Gastroesophageal sphincter (tissue), 4 donors: ENCODE data around the gene GRAMD2B. TPM values are rescaled to one million over a fixed set of nuclear protein-coding genes. Genes with fewer than 3 reads are reported as not detected.
"Not testable (repeated sequence)": the region's sequence is repeated elsewhere in the genome, so short reads cannot be mapped to it uniquely, and the experiment has no call there.

ENCODE experiments used
- ATAC-seq: fragments of 150-250 bp; one replicate; pipeline ENCODE4 v1.9.1; 2016; ENCODE audit warnings: mild to moderate bottlenecking, moderate library complexity
- H3K27ac ChIP-seq, 4 donors: fragments of 200-600 bp; sonication (generic) in 3 of 4; 1 replicate in 3 of 4; 2 replicates in 1 of 4; pipeline ENCODE4 v1.5.1; 2016 to 2019
- H3K27me3 ChIP-seq: fragments of 200-600 bp; sonication (generic); one replicate; pipeline ENCODE4 v1.5.1; 2019
- H3K36me3 ChIP-seq, 2 donors: fragments of 200-600 bp; sonication (generic); one replicate each; pipeline ENCODE4 v1.5.1; 2019; ENCODE audit warnings: control low read depth in 1 of 2
- H3K4me1 ChIP-seq, 3 donors: fragments of 200-600 bp; sonication (generic); 1 replicate in 2 of 3; 2 replicates in 1 of 3; pipeline ENCODE4 v1.5.1; 2016 to 2019; ENCODE audit warnings: control low read depth in 2 of 3
- H3K4me3 ChIP-seq, 2 donors: fragments of 200-600 bp; sonication (generic); one replicate each; pipeline ENCODE4 v1.5.1; 2019; ENCODE audit warnings: mild to moderate bottlenecking in 1 of 2, moderate library complexity in 1 of 2
- H3K9me3 ChIP-seq, 3 donors: fragments of 200-600 bp; sonication (generic); one replicate each; pipeline ENCODE4 v1.5.1; 2017 to 2019; ENCODE audit warnings: control low read depth in 2 of 3
- CTCF ChIP-seq, 4 experiments: fragments of 200-600 bp in 2 of 4; fragments of 450-650 bp in 2 of 4; sonication (generic) in 1 of 4; IDR thresholded peaks; one replicate each; pipeline ENCODE4 v1.5.1; 2017 to 2019; ENCODE audit warnings: antibody characterized with exemption in 4 of 4, mild to moderate bottlenecking in 2 of 4, moderate library complexity in 2 of 4
- EP300 ChIP-seq: sonication (generic); formaldehyde crosslinking; IDR thresholded peaks from one replicate; pipeline ENCODE4 v1.6.1; 2017; ENCODE audit warnings: antibody characterized with exemption, mild to moderate bottlenecking
- POLR2A ChIP-seq, 2 donors: fragments of 450-650 bp; IDR thresholded peaks; one replicate each; pipeline ENCODE4 v1.6.1; 2017; ENCODE audit warnings: antibody characterized with exemption in 2 of 2, mild to moderate bottlenecking in 2 of 2, moderate library complexity in 1 of 2
- POLR2AphosphoS5 ChIP-seq: sonication (generic); formaldehyde crosslinking; IDR thresholded peaks from one replicate; pipeline ENCODE4 v1.6.1; 2017; ENCODE audit warnings: antibody characterized with exemption
- WGBS, 2 donors: methylation state at CpG; one replicate each; pipeline ENCODE4 v1.1.5; 2018; ENCODE audit warnings: low coverage in 1 of 2; 5-methylcytosine and 5-hydroxymethylcytosine counted together
- total RNA-seq, 4 donors: library from RNA; depleted of rRNA; stranded (reverse); fragments of >200 nt; gene quantifications; one replicate each; pipeline ENCODE4 v1.1.0, GENCODE V29; 2016

GRAMD2B gene
- total RNA-seq, 4 donors from 2014 or later = 47.7 to 66.0 (median 53.2) TPM

- Histone ChIP-seq H3K27me3 (no peaks in the 10 kb centered on the region), H3K36me3 (no peaks in the 10 kb centered on the region), H3K9me3 (no peaks in the 10 kb centered on the region), H3K27ac (no peak overlapping the region), H3K4me3 (no peak overlapping the region), H3K4me1 (peaks cover 0 to 33% (median 8%) of the 10 kb centered on the region in 3 donors)
- no peak for ATAC-seq
- no peak for TF ChIP-seq CTCF (IDR thresholded peaks at IDR 0.05)
- TF ChIP-seq EP300 = no peak
Measured at GRCh38 chr5:126390051-126390450, 33.2 kb upstream of the GRAMD2B start.

GRCh38 chr5:126391386-126391785 lies 31.8 kb upstream of the GRAMD2B start:
- Histone ChIP-seq H3K4me1 (peaks cover 0 to 21% (median 0%) of the 10 kb centered on the region in 3 donors), H3K4me3 (no peak overlapping the region), H3K36me3 (no peaks in the 10 kb centered on the region), H3K27me3 (no peaks in the 10 kb centered on the region), H3K9me3 (no peaks in the 10 kb centered on the region), H3K27ac (no peak overlapping the region)
- WGBS, 2 donors = 80 to 100% methylated on average over 1 of the region's 1 CpG
- TF ChIP-seq EP300 = no peak
- TF ChIP-seq POLR2AphosphoS5 = no peak
- TF ChIP-seq CTCF (IDR thresholded peaks at IDR 0.05) = no peak
- no peak for TF ChIP-seq POLR2A (IDR thresholded peaks at IDR 0.05)
- ATAC-seq = no peak

GRCh38 chr5:126394211-126394788 lies 28.9 kb upstream of the GRAMD2B start:
- Histone ChIP-seq H3K27me3 (no peaks in the 10 kb centered on the region), H3K4me3 (no peak overlapping the region), H3K27ac (peak overlapping the region in 1 of 4 donors; percentile 4), H3K9me3 (no peaks in the 10 kb centered on the region), H3K4me1 (peaks cover 0 to 5% (median 0%) of the 10 kb centered on the region in 3 donors), H3K36me3 (no peaks in the 10 kb centered on the region)
- no peak for ATAC-seq
- TF ChIP-seq CTCF (IDR thresholded peaks at IDR 0.05) = no peak
- TF ChIP-seq POLR2A (IDR thresholded peaks at IDR 0.05) = no peak
- TF ChIP-seq POLR2AphosphoS5 = no peak
- TF ChIP-seq EP300 = no peak
- 46 to 77% methylated on average over 3 to 7 of the region's 7 CpGs for WGBS, 2 donors

- peak overlapping the region in 3 of 4 donors; percentile 4 to 22 (median 10) for H3K27ac ChIP-seq
- TF ChIP-seq POLR2A (IDR thresholded peaks at IDR 0.05) (no peak), CTCF (IDR thresholded peaks at IDR 0.05) (no peak), POLR2AphosphoS5 (no peak), EP300 (no peak)
- H3K36me3 ChIP-seq = no peaks in the 10 kb centered on the region
- WGBS, 2 donors = 21 to 53% methylated on average over 2 of the region's 2 CpGs
- peaks cover 0 to 6% (median 0%) of the 10 kb centered on the region in 3 donors for H3K9me3 ChIP-seq
- no peak overlapping the region for H3K4me3 ChIP-seq
- H3K4me1 ChIP-seq = peaks cover 0 to 5% (median 0%) of the 10 kb centered on the region in 3 donors
- no peak for ATAC-seq
- H3K27me3 ChIP-seq = no peaks in the 10 kb centered on the region
Measured at GRCh38 chr5:126395198-126395597, 28.0 kb upstream of the GRAMD2B start.

GRCh38 chr5:126395605-126396004 lies 27.6 kb upstream of the GRAMD2B start:
- Histone ChIP-seq H3K9me3 (peaks cover 0 to 10% (median 0%) of the 10 kb centered on the region in 3 donors), H3K27ac (peak overlapping the region in 1 of 4 donors; percentile 22), H3K4me1 (peaks cover 0 to 1% (median 0%) of the 10 kb centered on the region in 3 donors), H3K27me3 (no peaks in the 10 kb centered on the region), H3K4me3 (no peak overlapping the region), H3K36me3 (no peaks in the 10 kb centered on the region)
- ATAC-seq = no peak
- no peak for TF ChIP-seq CTCF (IDR thresholded peaks at IDR 0.05)
- no peak for TF ChIP-seq EP300
- no peak for TF ChIP-seq POLR2A (IDR thresholded peaks at IDR 0.05)
- TF ChIP-seq POLR2AphosphoS5 = no peak
- 74 to 78% methylated on average over 4 of the region's 4 CpGs for WGBS, 2 donors

- 89 to 93% methylated on average over 1 of the region's 1 CpG for WGBS, 2 donors
- not testable (repeated sequence) for H3K4me1 ChIP-seq, H3K36me3 ChIP-seq, ATAC-seq, H3K27me3 ChIP-seq, H3K27ac ChIP-seq, H3K4me3 ChIP-seq
- H3K9me3 ChIP-seq = peaks cover 0 to 20% (median 0%) of the 10 kb centered on the region in 3 donors
Measured at GRCh38 chr5:126396721-126397120, 26.5 kb upstream of the GRAMD2B start.
